Adrenal gland (tissue), 12 donors: ENCODE data around the gene SIRPA. TPM values are rescaled to one million over a fixed set of nuclear protein-coding genes. Genes with fewer than 3 reads are reported as not detected.

Experiments
- DNase-seq, 7 donors: peaks; one replicate each; pipeline ENCODE4 v3.0.0-alpha.2; 2019 to 2020
- H3K27ac ChIP-seq, 5 donors: fragments of 200-600 bp; sonication (generic) in 4 of 5; 1 replicate in 3 of 5; 2 replicates in 2 of 5; pipeline versions ENCODE4 v1.5.1 to v1.8.0; 2016 to 2020; ENCODE audit warnings: mild to moderate bottlenecking in 1 of 5
- H3K27me3 ChIP-seq: fragments of 200-600 bp; 2 replicates; pipeline ENCODE4 v1.8.0; 2021
- H3K36me3 ChIP-seq, 2 donors: fragments of 200-600 bp; replicated peaks in 1 of 2; 1 replicate in 1 of 2; 2 replicates in 1 of 2; pipeline versions ENCODE4 v1.5.1 to v1.8.0; 2018 to 2022
- H3K4me1 ChIP-seq, 2 donors: fragments of 200-600 bp; replicated peaks in 1 of 2; 1 replicate in 1 of 2; 2 replicates in 1 of 2; pipeline versions ENCODE4 v1.5.1 to v1.8.0; 2018 to 2021
- H3K4me3 ChIP-seq, 4 donors: fragments of 200-600 bp; sonication (generic) in 3 of 4; one replicate each; pipeline ENCODE4 v1.5.1; 2016 to 2018
- H3K9me3 ChIP-seq, 3 donors: fragments of 200-600 bp; sonication (generic) in 1 of 3; replicated peaks in 1 of 3; 1 replicate in 2 of 3; 2 replicates in 1 of 3; pipeline versions ENCODE4 v1.5.1 to v1.8.0; 2016 to 2021
- POLR2A ChIP-seq, 2 donors: fragments of 450-650 bp; IDR thresholded peaks; one replicate each; pipeline ENCODE4 v1.6.1; 2017; ENCODE audit warnings: antibody characterized with exemption in 2 of 2, mild to moderate bottlenecking in 2 of 2, moderate library complexity in 1 of 2
- WGBS, 4 donors: extraction: QIAGEN DNeasy Blood & Tissue Kit in 2 of 4; methylation state at CpG; one replicate each; pipeline versions ENCODE4 v1.1.5 to v1.1.7; 2013 to 2017; 5-methylcytosine and 5-hydroxymethylcytosine counted together
- intact Hi-C, 2 donors: fragments of 100-400 bp; cut with DNase I; formaldehyde crosslinking; loops; one replicate each; pipeline versions ENCODE4 v1.14.1 to v1.15.0; 2022 to 2023
- polyA plus RNA-seq, 3 donors: library from polyadenylated mRNA; stranded (reverse); fragments of 200-250 nt in 2 of 3; fragments of 350-450 nt in 1 of 3; fragmentation: Illumina TruSeq in 1 of 3; extraction: RNeasy Lipid Tissue Mini Kit (QIAGEN cat#74804) in 1 of 3; gene quantifications; one replicate each; pipeline ENCODE4 v1.2.3, GENCODE V29; 2013 to 2014
- total RNA-seq, 9 donors: library from RNA; depleted of rRNA in 4 of 9; stranded (reverse); fragments of >200 nt in 4 of 9; fragments of 120-200 nt in 1 of 9; fragmentation: NEBNext Ultra II Directional in 1 of 9; extraction: Animal tissue kit (Norgen Biotek cat#: 25700) in 1 of 9; gene quantifications; one replicate each; pipeline versions ENCODE4 v1.1.0 to v1.2.4, GENCODE V29; 2013 to 2023
- TF ChIP-seq, protein P1 (sequence below), 6 experiments: fragments of 450-650 bp in 4 of 6; fragments of 200-600 bp in 2 of 6; sonication (generic) in 1 of 6; IDR thresholded peaks; 1 replicate in 5 of 6; 2 replicates in 1 of 6; pipeline versions ENCODE4 v1.5.1 to v1.8.0; 2016 to 2021; ENCODE audit warnings: antibody characterized with exemption in 6 of 6, mild to moderate bottlenecking in 2 of 6, moderate library complexity in 1 of 6
- donor health status: healthy with polysubstance abuse.
- donor health status: Bipolar disorder and iron deficiency.
- donor health status: DM: yes; HTN: yes; CAD: no.
- donor health status: DM: no; HTN: no; CAD: no.
- donor health status: DM: no; HTN: no; CAD: no.
- donor health status: DM: yes; HTN: yes; CAD: no.

SIRPA gene
- total and polyA plus RNA-seq, 12 donors = 22.2 to 102 (median 71.1) TPM

DNA sequence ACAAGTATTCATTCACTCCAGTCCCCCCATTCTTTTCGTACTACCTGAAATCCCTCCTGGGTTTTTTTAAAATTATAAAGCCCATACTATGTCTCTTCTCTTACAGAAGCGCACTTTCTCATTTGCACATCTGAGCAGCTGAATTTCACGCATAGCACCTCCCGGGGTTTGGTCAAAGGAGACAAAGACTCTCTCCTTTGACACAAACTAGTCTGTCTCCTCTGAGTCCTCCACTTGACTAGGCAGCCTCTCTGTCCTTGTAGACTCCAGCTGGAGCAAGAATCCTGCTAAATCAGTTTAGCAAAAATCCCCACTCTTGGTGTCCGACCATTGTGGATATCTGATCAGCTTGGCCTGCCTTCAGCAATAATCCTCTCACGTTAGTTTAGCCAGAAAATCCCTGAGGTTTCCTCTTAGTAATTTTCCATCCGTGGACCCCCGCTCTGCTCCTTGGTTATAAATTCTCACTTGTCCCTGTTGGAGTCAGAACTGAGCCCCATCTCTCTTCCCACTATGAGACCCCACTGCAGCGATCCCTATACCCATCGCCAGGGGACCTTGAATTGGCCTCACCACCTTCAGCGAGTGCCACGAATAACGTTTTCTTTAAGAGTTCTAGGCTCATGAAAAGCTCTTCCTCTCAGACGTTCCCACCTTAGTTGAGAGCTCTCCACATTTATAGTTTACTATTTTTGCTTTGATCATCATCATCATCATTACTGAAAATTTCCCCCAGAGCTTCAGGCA, 69.6 kb downstream of the SIRPA start:
- no peaks in the 10 kb centered on the region for H3K27me3 ChIP-seq
- TF ChIP-seq, protein P1, sequence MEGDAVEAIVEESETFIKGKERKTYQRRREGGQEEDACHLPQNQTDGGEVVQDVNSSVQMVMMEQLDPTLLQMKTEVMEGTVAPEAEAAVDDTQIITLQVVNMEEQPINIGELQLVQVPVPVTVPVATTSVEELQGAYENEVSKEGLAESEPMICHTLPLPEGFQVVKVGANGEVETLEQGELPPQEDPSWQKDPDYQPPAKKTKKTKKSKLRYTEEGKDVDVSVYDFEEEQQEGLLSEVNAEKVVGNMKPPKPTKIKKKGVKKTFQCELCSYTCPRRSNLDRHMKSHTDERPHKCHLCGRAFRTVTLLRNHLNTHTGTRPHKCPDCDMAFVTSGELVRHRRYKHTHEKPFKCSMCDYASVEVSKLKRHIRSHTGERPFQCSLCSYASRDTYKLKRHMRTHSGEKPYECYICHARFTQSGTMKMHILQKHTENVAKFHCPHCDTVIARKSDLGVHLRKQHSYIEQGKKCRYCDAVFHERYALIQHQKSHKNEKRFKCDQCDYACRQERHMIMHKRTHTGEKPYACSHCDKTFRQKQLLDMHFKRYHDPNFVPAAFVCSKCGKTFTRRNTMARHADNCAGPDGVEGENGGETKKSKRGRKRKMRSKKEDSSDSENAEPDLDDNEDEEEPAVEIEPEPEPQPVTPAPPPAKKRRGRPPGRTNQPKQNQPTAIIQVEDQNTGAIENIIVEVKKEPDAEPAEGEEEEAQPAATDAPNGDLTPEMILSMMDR (IDR thresholded peaks at IDR 0.05) = no peak
- TF ChIP-seq POLR2A (IDR thresholded peaks at IDR 0.05) = no peak
- H3K4me3 ChIP-seq = no peak overlapping the region
- no peaks in the 10 kb centered on the region for H3K9me3 ChIP-seq
- DNase-seq = peak in 1 of 7 donors; percentile 48
- peaks cover 0 to 17% of the 10 kb centered on the region in 2 donors for H3K4me1 ChIP-seq
- no peaks in the 10 kb centered on the region for H3K36me3 ChIP-seq
- intact Hi-C loops = loop anchor here (5.0 to 10.0 kb wide), 2 partner anchors 140 to 207 kb away; partner anchors contain the start of gene STK35 (in 1 of the 2)
- peak overlapping the region in 1 of 5 donors; percentile 8 for H3K27ac ChIP-seq
- WGBS, 4 donors = 50 to 69% (median 64%) methylated on average over 14 of the region's 14 CpGs

GRCh38 chr20:1965520-1966351, 70.5 kb downstream of the SIRPA start:
- Histone ChIP-seq H3K27me3 (no peaks in the 10 kb centered on the region), H3K9me3 (no peaks in the 10 kb centered on the region), H3K36me3 (no peaks in the 10 kb centered on the region), H3K4me3 (peak overlapping the region in 1 of 4 donors; percentile 9), H3K4me1 (peaks cover 0 to 17% of the 10 kb centered on the region in 2 donors), H3K27ac (no peak overlapping the region)
- TF ChIP-seq, protein P1 (IDR thresholded peaks at IDR 0.05) = peak; percentile 84 to 93 (median 89)
- no peak for TF ChIP-seq POLR2A (IDR thresholded peaks at IDR 0.05)
- DNase-seq = peak; percentile 65 to 91 (median 77)
- intact Hi-C loops = loop anchor here (5.0 to 10.0 kb wide), 2 partner anchors 139 to 207 kb away; partner anchors contain the start of gene STK35 (in 1 of the 2)
- WGBS, 4 donors = 5 to 6% (median 6%) methylated on average over 16 to 28 of the region's 28 CpGs

GRCh38 chr20:1968964-1969363, 73.8 kb downstream of the SIRPA start:
- intact Hi-C loops = loop anchor here (5.0 to 10.0 kb wide), 2 partner anchors 136 to 203 kb away; partner anchors contain the start of gene STK35 (in 1 of the 2)
- no peaks in the 10 kb centered on the region for H3K27me3 ChIP-seq
- H3K4me3 ChIP-seq = no peak overlapping the region
- TF ChIP-seq, protein P1 (IDR thresholded peaks at IDR 0.05) = no peak
- TF ChIP-seq POLR2A (IDR thresholded peaks at IDR 0.05) = no peak
- no peaks in the 10 kb centered on the region for H3K36me3 ChIP-seq
- 61 to 81% (median 73%) methylated on average over 4 of the region's 4 CpGs for WGBS, 4 donors
- peak in 1 of 7 donors; percentile 15 for DNase-seq
- H3K27ac ChIP-seq = no peak overlapping the region
- H3K4me1 ChIP-seq = peaks cover 0 to 17% of the 10 kb centered on the region in 2 donors
- no peaks in the 10 kb centered on the region for H3K9me3 ChIP-seq
